ENCODE data around the gene ATE1. TPM values are rescaled to one million over a fixed set of nuclear protein-coding genes. Genes with fewer than 3 reads are reported as not detected.

The ATE1 gene
- total RNA-seq, 1 donor from 2014 or later, result 35.4 TPM

DNA sequence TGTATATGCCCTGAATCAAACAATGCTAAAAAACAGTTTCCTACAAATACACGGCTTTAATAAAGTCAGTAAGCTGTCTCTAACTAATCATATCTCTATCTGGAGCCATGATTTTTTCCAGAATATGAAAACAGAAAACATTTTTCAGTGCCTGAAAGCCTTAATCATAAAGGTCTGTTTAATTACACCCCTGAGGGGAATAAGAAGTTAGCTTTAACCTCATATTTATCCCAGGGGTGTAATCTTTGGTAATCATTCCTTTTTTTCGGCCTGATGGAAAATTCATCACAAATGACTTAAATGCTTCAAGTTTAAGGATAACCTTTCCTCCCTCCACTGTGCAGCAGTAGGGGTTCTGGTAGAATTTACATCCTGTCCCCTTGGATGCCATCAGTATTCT lies 124.2 kb downstream of the ATE1 start:
- peaks cover 43% of the 10 kb centered on the region for H3K4me1 Mint-ChIP-seq (ENCODE audit: unreplicated experiment)
- H3K4me3 Mint-ChIP-seq, result peak overlapping the region; percentile 16
- no peak for TF ChIP-seq CTCF (conservative IDR thresholded peaks at IDR 0.05)
- no peaks in the 10 kb centered on the region for H3K27me3 Mint-ChIP-seq
- no peaks in the 10 kb centered on the region for H3K9me3 Mint-ChIP-seq
- peaks cover 12% of the 10 kb centered on the region for H3K36me3 Mint-ChIP-seq
- no peak for DNase-seq (ENCODE audit: extremely low spot score, unreplicated experiment)
- H3K27ac Mint-ChIP-seq, result no peak overlapping the region

DNA sequence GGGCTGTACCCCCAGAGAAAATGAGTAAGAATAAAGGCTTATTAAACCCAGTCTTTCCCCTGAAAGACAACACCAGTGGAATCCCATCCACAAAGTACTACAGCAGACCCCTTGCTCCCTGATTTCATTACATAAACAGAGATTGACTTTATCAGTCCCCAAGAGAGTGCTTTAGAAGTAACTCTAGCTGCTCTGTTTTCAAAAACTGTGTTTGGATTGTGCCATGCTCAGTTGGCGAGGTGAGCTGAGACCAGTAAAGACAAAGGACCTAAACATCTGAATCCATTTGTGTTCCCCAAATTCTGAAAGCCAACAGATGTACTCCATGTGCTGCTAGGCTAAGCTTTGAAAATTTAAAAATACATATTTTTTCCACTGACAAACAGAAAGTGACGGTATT lies 127.0 kb downstream of the ATE1 start:
- Mint-ChIP-seq H3K4me1 (ENCODE audit: unreplicated experiment) (peaks cover 46% of the 10 kb centered on the region), H3K9me3 (no peaks in the 10 kb centered on the region), H3K36me3 (peaks cover 14% of the 10 kb centered on the region), H3K27ac (peak overlapping the region; percentile 70), H3K27me3 (no peaks in the 10 kb centered on the region), H3K4me3 (peak overlapping the region; percentile 17)
- DNase-seq (ENCODE audit: extremely low spot score, unreplicated experiment), result no peak
- no peak for TF ChIP-seq CTCF (conservative IDR thresholded peaks at IDR 0.05)

GRCh38 chr10:121800146-121800545 lies 127.7 kb downstream of the ATE1 start:
- no peak for TF ChIP-seq CTCF (conservative IDR thresholded peaks at IDR 0.05)
- DNase-seq (ENCODE audit: extremely low spot score, unreplicated experiment), result no peak
- Mint-ChIP-seq H3K4me1 (ENCODE audit: unreplicated experiment) (peaks cover 50% of the 10 kb centered on the region), H3K9me3 (no peaks in the 10 kb centered on the region), H3K4me3 (no peak overlapping the region), H3K27ac (no peak overlapping the region), H3K27me3 (no peaks in the 10 kb centered on the region), H3K36me3 (peaks cover 17% of the 10 kb centered on the region)

- Mint-ChIP-seq H3K27ac (peak overlapping the region; percentile 64), H3K9me3 (no peaks in the 10 kb centered on the region), H3K4me1 (ENCODE audit: unreplicated experiment) (peaks cover 35% of the 10 kb centered on the region), H3K27me3 (no peaks in the 10 kb centered on the region), H3K36me3 (peaks cover 21% of the 10 kb centered on the region), H3K4me3 (no peak overlapping the region)
- no peak for DNase-seq (ENCODE audit: extremely low spot score, unreplicated experiment)
- no peak for TF ChIP-seq CTCF (conservative IDR thresholded peaks at IDR 0.05)
These were observed 130.3 kb downstream of the ATE1 start for GRCh38 chr10:121797490-121797889.

GRCh38 chr10:121796342-121796741 lies 131.5 kb downstream of the ATE1 start:
- no peak for DNase-seq (ENCODE audit: extremely low spot score, unreplicated experiment)
- TF ChIP-seq CTCF (conservative IDR thresholded peaks at IDR 0.05), result no peak
- H3K27me3 Mint-ChIP-seq, result no peaks in the 10 kb centered on the region
- no peak overlapping the region for H3K4me3 Mint-ChIP-seq
- H3K27ac Mint-ChIP-seq, result no peak overlapping the region
- peaks cover 34% of the 10 kb centered on the region for H3K4me1 Mint-ChIP-seq (ENCODE audit: unreplicated experiment)
- H3K9me3 Mint-ChIP-seq, result no peaks in the 10 kb centered on the region
- peaks cover 20% of the 10 kb centered on the region for H3K36me3 Mint-ChIP-seq

DNA sequence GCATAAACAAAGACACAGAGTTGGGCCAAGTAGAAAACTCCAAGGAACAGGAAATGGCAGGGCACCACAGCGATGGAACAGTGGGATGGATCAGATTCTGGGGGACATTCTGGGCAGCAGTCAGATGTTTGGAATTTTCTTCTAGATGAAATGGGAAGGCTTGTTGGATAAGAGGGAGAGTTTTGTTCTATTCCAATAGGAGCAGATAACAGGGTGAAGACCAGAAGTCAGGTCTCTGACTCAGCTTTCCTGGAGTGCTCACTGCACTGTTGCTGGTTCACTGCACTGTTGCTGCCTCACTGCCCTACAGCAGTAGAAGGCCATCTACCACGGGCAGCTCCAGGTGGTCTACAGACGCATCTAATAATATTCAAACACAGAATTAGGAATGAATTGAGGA lies 135.6 kb downstream of the ATE1 start:
- no peak overlapping the region for H3K27ac Mint-ChIP-seq
- no peak for DNase-seq (ENCODE audit: extremely low spot score, unreplicated experiment)
- H3K4me3 Mint-ChIP-seq, result no peak overlapping the region
- H3K4me1 Mint-ChIP-seq (ENCODE audit: unreplicated experiment), result peaks cover 30% of the 10 kb centered on the region
- H3K36me3 Mint-ChIP-seq, result peaks cover 27% of the 10 kb centered on the region
- TF ChIP-seq CTCF (conservative IDR thresholded peaks at IDR 0.05), result no peak
- no peaks in the 10 kb centered on the region for H3K9me3 Mint-ChIP-seq
- no peaks in the 10 kb centered on the region for H3K27me3 Mint-ChIP-seq
